GM21786 (cell line): Measurements from ENCODE around the gene CNN2.

Experiments used
- ATAC-seq: cut with Tn5 transposase; IDR thresholded peaks from one replicate; pipeline ENCODE4 v1.9.1; 2021; ENCODE audit not compliant: unreplicated experiment

The CNN2 gene

GRCh38 chr19:1049106-1049505 lies 22.7 kb downstream of the CNN2 start:
- no peak for ATAC-seq

GRCh38 chr19:1049800-1050199 lies 23.4 kb downstream of the CNN2 start:
- no peak for ATAC-seq

GRCh38 chr19:1050989-1051788 lies 24.8 kb downstream of the CNN2 start:
- ATAC-seq, result no peak

- ATAC-seq, result no peak
Measured at GRCh38 chr19:1051791-1052190, 25.4 kb downstream of the CNN2 start.

GRCh38 chr19:1052349-1052975 lies 26.1 kb downstream of the CNN2 start:
- ATAC-seq, result no peak

- no peak for ATAC-seq
Measured at GRCh38 chr19:1053176-1054101, 27.0 kb downstream of the CNN2 start.

- no peak for ATAC-seq
Measured at GRCh38 chr19:1054102-1055027, 28.0 kb downstream of the CNN2 start.

- no peak for ATAC-seq
Measured at GRCh38 chr19:1055028-1055425, 28.6 kb downstream of the CNN2 start.

GRCh38 chr19:1055886-1056620 lies 29.6 kb downstream of the CNN2 start:
- ATAC-seq, result no peak

- no peak for ATAC-seq
Measured at GRCh38 chr19:1057176-1057855, 30.9 kb downstream of the CNN2 start.

GRCh38 chr19:1058112-1058511 lies 31.7 kb downstream of the CNN2 start:
- ATAC-seq, result no peak

- ATAC-seq, result no peak
Measured at GRCh38 chr19:1060689-1061088, 34.3 kb downstream of the CNN2 start.

GRCh38 chr19:1061987-1062386 lies 35.6 kb downstream of the CNN2 start:
- ATAC-seq, result no peak

- ATAC-seq, result no peak
Measured at GRCh38 chr19:1062387-1063029, 36.1 kb downstream of the CNN2 start.

- no peak for ATAC-seq
Measured at GRCh38 chr19:1063030-1063908, 36.9 kb downstream of the CNN2 start.

- ATAC-seq, result no peak
Measured at GRCh38 chr19:1063909-1064660, 37.7 kb downstream of the CNN2 start.
